Myocyte (in vitro differentiated cells): Measurements from ENCODE around the gene OR10H5. TPM values are rescaled to one million over a fixed set of nuclear protein-coding genes. Genes with fewer than 3 reads are reported as not detected.
A peak's percentile ranks its signal among the peaks of the same experiment; 100 is the strongest.
"Not testable (repeated sequence)": the region's sequence is repeated elsewhere in the genome, so short reads cannot be mapped to it uniquely, and the experiment has no call there.

Experiments used
- DNase-seq: peaks from one replicate; pipeline ENCODE4 v3.0.0-alpha.2; 2012; ENCODE audit warnings: low read depth
- total RNA-seq: library from RNA; depleted of rRNA; stranded (reverse); fragments of >200 nt; gene quantifications from 2 replicates; pipeline ENCODE4 v1.2.3, GENCODE V29; 2014

The OR10H5 gene
- total RNA-seq, 1 donor from 2014 or later: not detected

GRCh38 chr19:15810335-15810734 is 22.9 kb downstream of the OR10H5 start:
- peak; percentile 1 for DNase-seq

- DNase-seq: no peak
Measured at GRCh38 chr19:15811476-15811875, 24.0 kb downstream of the OR10H5 start.

- no peak for DNase-seq
Measured at GRCh38 chr19:15812060-15812722, 24.7 kb downstream of the OR10H5 start.

- DNase-seq: no peak
Measured at GRCh38 chr19:15813916-15814315, 26.5 kb downstream of the OR10H5 start.

GRCh38 chr19:15815306-15815705 is 27.8 kb downstream of the OR10H5 start, which contains the start of gene OR10H1:
Gene OR10H1 (minus strand): TSS chr19:15815664. CDS start chr19:15808037, 7,627 bp downstream.
- DNase-seq: no peak

- no peak for DNase-seq
Measured at GRCh38 chr19:15820646-15821045, 33.2 kb downstream of the OR10H5 start.

GRCh38 chr19:15825753-15826152 is 38.3 kb downstream of the OR10H5 start:
- DNase-seq: no peak

GRCh38 chr19:15828121-15828610 is 40.7 kb downstream of the OR10H5 start:
- DNase-seq: no peak

- not testable (repeated sequence) for DNase-seq
Measured at GRCh38 chr19:15828611-15829305, 41.3 kb downstream of the OR10H5 start.

GRCh38 chr19:15829306-15829698 is 41.8 kb downstream of the OR10H5 start:
- no peak for DNase-seq

- DNase-seq: no peak
Measured at GRCh38 chr19:15829786-15830185, 42.3 kb downstream of the OR10H5 start.

- DNase-seq: no peak
Measured at GRCh38 chr19:15831626-15832025, 44.2 kb downstream of the OR10H5 start.

- DNase-seq: not testable (repeated sequence)
Measured at GRCh38 chr19:15834232-15834631, 46.8 kb downstream of the OR10H5 start.

GRCh38 chr19:15835565-15836329 is 48.3 kb downstream of the OR10H5 start:
- DNase-seq: not testable (repeated sequence)

- peak; percentile 93 for DNase-seq
Measured at GRCh38 chr19:15836330-15837220, 49.1 kb downstream of the OR10H5 start.

GRCh38 chr19:15837221-15837731 is 49.8 kb downstream of the OR10H5 start:
- DNase-seq: no peak

- no peak for DNase-seq
Measured at GRCh38 chr19:15838351-15838750, 50.9 kb downstream of the OR10H5 start.

GRCh38 chr19:15839888-15840287 is 52.4 kb downstream of the OR10H5 start:
- DNase-seq: not testable (repeated sequence)

GRCh38 chr19:15840833-15841232 is 53.4 kb downstream of the OR10H5 start:
- DNase-seq: no peak

GRCh38 chr19:15841875-15842569 is 54.6 kb downstream of the OR10H5 start:
- DNase-seq: no peak
